HepG2 (cell line): ENCODE results near the gene FMNL1. TPM values are rescaled to one million over a fixed set of nuclear protein-coding genes. Genes with fewer than 3 reads are reported as not detected.

Experiments
- ARID2 ChIP-seq: sonication (generic); formaldehyde crosslinking; IDR thresholded peaks from 2 replicates; pipeline ENCODE4 v1.8.1; 2022; ENCODE audit warnings: mild to moderate bottlenecking, missing genetic modification reagents, borderline replicate concordance
- BORCS8-MEF2B ChIP-seq: sonication (generic); formaldehyde crosslinking; IDR thresholded peaks from 2 replicates; pipeline ENCODE4 v1.8.0; 2022; ENCODE audit warnings: mild to moderate bottlenecking, missing genetic modification reagents
- BRD4 ChIP-seq: sonication (generic); formaldehyde crosslinking; IDR thresholded peaks from 2 replicates; pipeline ENCODE4 v1.4.0; 2020; ENCODE audit warnings: missing genetic modification reagents
- HNF4A ChIP-seq: sonication (generic); formaldehyde crosslinking; IDR thresholded peaks from 2 replicates; pipeline ENCODE4 v1.4.0; 2020; ENCODE audit warnings: missing genetic modification reagents
- MATR3 ChIP-seq: sonication (generic); formaldehyde crosslinking; IDR thresholded peaks from 2 replicates; pipeline ENCODE4 v1.4.0; 2020; ENCODE audit warnings: missing genetic modification reagents
- MED13 ChIP-seq: sonication (generic); formaldehyde crosslinking; IDR thresholded peaks from 2 replicates; pipeline ENCODE4 v1.5.0; 2020; ENCODE audit warnings: missing genetic modification reagents
- MEIS1 ChIP-seq: sonication (generic); formaldehyde crosslinking; IDR thresholded peaks from 2 replicates; pipeline ENCODE4 v1.9.0; 2021; ENCODE audit warnings: mild to moderate bottlenecking, missing genetic modification reagents, moderate library complexity, borderline replicate concordance
- NFIB ChIP-seq: sonication (generic); formaldehyde crosslinking; IDR thresholded peaks from 2 replicates; pipeline ENCODE4 v1.9.0; 2021; ENCODE audit warnings: missing genetic modification reagents, mild to moderate bottlenecking, borderline replicate concordance
- NFKB2 ChIP-seq: sonication (generic); formaldehyde crosslinking; IDR thresholded peaks from 2 replicates; pipeline ENCODE4 v1.4.0; 2020; ENCODE audit warnings: missing genetic modification reagents, borderline replicate concordance
- RBM22 ChIP-seq: fragments of 200-400 bp; formaldehyde crosslinking; optimal IDR thresholded peaks from 2 replicates; pipeline ENCODE3; 2017; ENCODE audit warnings: mild to moderate bottlenecking, low read length, moderate library complexity
- RXRA ChIP-seq: sonication (generic); formaldehyde crosslinking; IDR thresholded peaks from 2 replicates; pipeline ENCODE4 v1.5.1; 2020; ENCODE audit warnings: missing genetic modification reagents
- ZKSCAN5 ChIP-seq: sonication (generic); formaldehyde crosslinking; IDR thresholded peaks from 2 replicates; pipeline ENCODE4 v1.5.1; 2020; ENCODE audit warnings: mild to moderate bottlenecking, missing genetic modification reagents
- ZNF205 ChIP-seq: IDR thresholded peaks from 2 replicates; pipeline ENCODE4 v1.6.1; 2018; ENCODE audit warnings: missing biosample characterization, missing genetic modification reagents
- ZNF230 ChIP-seq: sonication (generic); formaldehyde crosslinking; IDR thresholded peaks from 2 replicates; pipeline ENCODE4 v1.4.0; 2020; ENCODE audit warnings: mild to moderate bottlenecking, missing genetic modification reagents
- ZNF232 ChIP-seq: sonication (generic); formaldehyde crosslinking; IDR thresholded peaks from 2 replicates; pipeline ENCODE4 v1.4.0; 2020; ENCODE audit warnings: missing genetic modification reagents, borderline replicate concordance
- ZNF552 ChIP-seq: sonication (generic); formaldehyde crosslinking; IDR thresholded peaks from 2 replicates; pipeline ENCODE4 v1.9.0; 2022; ENCODE audit warnings: missing genetic modification reagents, mild to moderate bottlenecking, borderline replicate concordance
- ZNF564 ChIP-seq: sonication (generic); formaldehyde crosslinking; IDR thresholded peaks from 2 replicates; pipeline ENCODE4 v1.8.1; 2023; ENCODE audit warnings: mild to moderate bottlenecking, missing genetic modification reagents
- ZNF782 ChIP-seq: sonication (generic); formaldehyde crosslinking; IDR thresholded peaks from 2 replicates; pipeline ENCODE4 v1.4.0; 2020; ENCODE audit warnings: missing genetic modification reagents, mild to moderate bottlenecking, borderline replicate concordance
- polyA plus RNA-seq, 8 experiments: library from polyadenylated mRNA; depleted of rRNA in 3 of 8; stranded (reverse) in 7 of 8; unstranded in 1 of 8; fragments of >200 nt; fragmentation: Illumina TruSeq in 4 of 8; extraction: Trizol in 4 of 8; gene quantifications; 2 replicates each; pipeline versions ENCODE4 v1.2.1 to v1.2.3, GENCODE V29; 2011 to 2016; ENCODE audit warnings: low read depth in 4 of 8, missing spikeins in 1 of 8, mixed read lengths in 1 of 8; ENCODE audit not compliant: insufficient read depth in 1 of 8
- total RNA-seq, 5 experiments: library from RNA; depleted of rRNA; stranded (reverse); fragments of >200 nt; fragmentation: Illumina TruSeq; extraction: Trizol; gene quantifications; 2 replicates each; pipeline ENCODE4 v1.2.3, GENCODE V29; 2016; ENCODE audit warnings: low read depth in 1 of 5
- TF ChIP-seq, protein P1 (sequence below): sonication (generic); formaldehyde crosslinking; IDR thresholded peaks from 2 replicates; pipeline ENCODE4 v1.5.0; 2020; ENCODE audit warnings: mild to moderate bottlenecking, missing genetic modification reagents
- TF ChIP-seq, protein P2 (sequence below): sonication (generic); formaldehyde crosslinking; IDR thresholded peaks from 2 replicates; pipeline ENCODE4 v1.4.0; 2020; ENCODE audit warnings: missing genetic modification reagents, borderline replicate concordance
- TF ChIP-seq, protein P3 (sequence below): sonication (generic); formaldehyde crosslinking; IDR thresholded peaks from 2 replicates; pipeline ENCODE4 v1.5.1; 2020; ENCODE audit warnings: missing genetic modification reagents, mild to moderate bottlenecking, borderline replicate concordance
- TF ChIP-seq, protein P4 (sequence below): sonication (generic); formaldehyde crosslinking; IDR thresholded peaks from 2 replicates; pipeline ENCODE4 v1.5.0; 2020; ENCODE audit warnings: mild to moderate bottlenecking, missing genetic modification reagents

FMNL1 gene
- total and polyA plus RNA-seq, 2 of the 13 experiments (the other 11 are each of a cell fraction or from before 2014, with no cell fraction given), result 0.53 to 0.70 TPM

DNA sequence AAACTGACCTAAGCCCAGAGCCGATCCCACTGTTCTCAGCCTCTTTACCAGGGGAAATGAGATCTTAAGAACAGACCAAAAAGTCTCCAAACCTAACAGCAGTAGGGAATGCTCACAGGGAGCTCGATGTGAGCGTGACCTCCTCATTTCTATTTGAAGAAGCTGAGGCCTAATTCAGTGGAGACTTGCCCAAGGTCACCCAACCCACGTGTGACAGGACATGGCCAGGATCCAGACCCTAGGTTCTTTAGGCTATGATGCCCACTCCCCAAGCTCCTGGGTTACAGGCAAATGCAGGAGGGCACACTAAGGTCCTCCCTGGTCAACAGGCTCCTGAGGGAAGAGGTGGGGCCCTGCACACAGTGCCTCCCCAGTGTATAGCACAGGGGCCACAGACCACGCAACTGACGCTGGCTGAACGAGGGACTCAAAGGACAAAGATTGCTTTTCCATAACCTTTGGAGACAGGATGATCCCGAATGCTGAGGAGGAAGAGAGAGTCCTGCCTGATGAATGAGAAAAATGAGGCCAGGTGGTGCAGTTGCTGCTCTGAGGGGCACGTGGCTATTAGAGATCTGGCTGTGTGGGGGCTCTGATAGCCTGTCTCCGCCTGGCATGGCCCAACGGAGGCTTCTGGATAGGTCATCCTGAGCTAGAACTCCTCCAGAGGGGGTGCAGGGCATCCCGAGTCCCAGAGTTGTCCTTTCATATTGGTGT, 71.2 kb downstream of the FMNL1 start (continued):
- TF ChIP-seq HNF4A (0 out of 2 replicates have a peak, but pooled peaks have one; percentile 11), BRD4 (CRISPR knock-in tag) (0 out of 2 replicates have a peak, but pooled peaks have one; percentile 12), MED13 (CRISPR knock-in tag) (0 out of 2 replicates have a peak, but pooled peaks have one; percentile 45), NFIB (CRISPR knock-in tag) (no peak), ZNF782 (no peak), ZNF205 (CRISPR knock-in tag) (0 out of 2 replicates have a peak, but pooled peaks have one; percentile 4), ZNF232 (0 out of 2 replicates have a peak, but pooled peaks have one; percentile 30), ZKSCAN5 (CRISPR knock-in tag) (0 out of 2 replicates have a peak, but pooled peaks have one; percentile 27), ZNF230 (CRISPR knock-in tag) (no peak), RBM22 (no peak), ZNF552 (no peak), NFKB2 (CRISPR knock-in tag) (0 out of 2 replicates have a peak, but pooled peaks have one; percentile 40), MEIS1 (no peak), RXRA (CRISPR knock-in tag) (no peak; the same call in 1 of the 2 replicates), ZNF564 (CRISPR knock-in tag) (no peak), BORCS8-MEF2B (CRISPR knock-in tag) (no peak), ARID2 (CRISPR knock-in tag) (no peak), MATR3 (no peak)
- TF ChIP-seq, protein P1, sequence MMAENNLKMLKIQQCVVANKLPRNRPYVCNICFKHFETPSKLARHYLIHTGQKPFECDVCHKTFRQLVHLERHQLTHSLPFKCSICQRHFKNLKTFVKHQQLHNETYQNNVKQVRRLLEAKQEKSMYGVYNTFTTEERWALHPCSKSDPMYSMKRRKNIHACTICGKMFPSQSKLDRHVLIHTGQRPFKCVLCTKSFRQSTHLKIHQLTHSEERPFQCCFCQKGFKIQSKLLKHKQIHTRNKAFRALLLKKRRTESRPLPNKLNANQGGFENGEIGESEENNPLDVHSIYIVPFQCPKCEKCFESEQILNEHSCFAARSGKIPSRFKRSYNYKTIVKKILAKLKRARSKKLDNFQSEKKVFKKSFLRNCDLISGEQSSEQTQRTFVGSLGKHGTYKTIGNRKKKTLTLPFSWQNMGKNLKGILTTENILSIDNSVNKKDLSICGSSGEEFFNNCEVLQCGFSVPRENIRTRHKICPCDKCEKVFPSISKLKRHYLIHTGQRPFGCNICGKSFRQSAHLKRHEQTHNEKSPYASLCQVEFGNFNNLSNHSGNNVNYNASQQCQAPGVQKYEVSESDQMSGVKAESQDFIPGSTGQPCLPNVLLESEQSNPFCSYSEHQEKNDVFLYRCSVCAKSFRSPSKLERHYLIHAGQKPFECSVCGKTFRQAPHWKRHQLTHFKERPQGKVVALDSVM (CRISPR knock-in tag), result no peak
- TF ChIP-seq, protein P2, sequence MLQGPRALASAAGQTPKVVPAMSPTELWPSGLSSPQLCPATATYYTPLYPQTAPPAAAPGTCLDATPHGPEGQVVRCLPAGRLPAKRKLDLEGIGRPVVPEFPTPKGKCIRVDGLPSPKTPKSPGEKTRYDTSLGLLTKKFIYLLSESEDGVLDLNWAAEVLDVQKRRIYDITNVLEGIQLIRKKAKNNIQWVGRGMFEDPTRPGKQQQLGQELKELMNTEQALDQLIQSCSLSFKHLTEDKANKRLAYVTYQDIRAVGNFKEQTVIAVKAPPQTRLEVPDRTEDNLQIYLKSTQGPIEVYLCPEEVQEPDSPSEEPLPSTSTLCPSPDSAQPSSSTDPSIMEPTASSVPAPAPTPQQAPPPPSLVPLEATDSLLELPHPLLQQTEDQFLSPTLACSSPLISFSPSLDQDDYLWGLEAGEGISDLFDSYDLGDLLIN (CRISPR knock-in tag), result 0 out of 2 replicates have a peak, but pooled peaks have one; percentile 36
- TF ChIP-seq, protein P3, sequence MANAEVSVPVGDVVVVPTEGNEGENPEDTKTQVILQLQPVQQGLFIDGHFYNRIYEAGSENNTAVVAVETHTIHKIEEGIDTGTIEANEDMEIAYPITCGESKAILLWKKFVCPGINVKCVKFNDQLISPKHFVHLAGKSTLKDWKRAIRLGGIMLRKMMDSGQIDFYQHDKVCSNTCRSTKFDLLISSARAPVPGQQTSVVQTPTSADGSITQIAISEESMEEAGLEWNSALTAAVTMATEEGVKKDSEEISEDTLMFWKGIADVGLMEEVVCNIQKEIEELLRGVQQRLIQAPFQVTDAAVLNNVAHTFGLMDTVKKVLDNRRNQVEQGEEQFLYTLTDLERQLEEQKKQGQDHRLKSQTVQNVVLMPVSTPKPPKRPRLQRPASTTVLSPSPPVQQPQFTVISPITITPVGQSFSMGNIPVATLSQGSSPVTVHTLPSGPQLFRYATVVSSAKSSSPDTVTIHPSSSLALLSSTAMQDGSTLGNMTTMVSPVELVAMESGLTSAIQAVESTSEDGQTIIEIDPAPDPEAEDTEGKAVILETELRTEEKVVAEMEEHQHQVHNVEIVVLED (CRISPR knock-in tag), result no peak
- TF ChIP-seq, protein P4, sequence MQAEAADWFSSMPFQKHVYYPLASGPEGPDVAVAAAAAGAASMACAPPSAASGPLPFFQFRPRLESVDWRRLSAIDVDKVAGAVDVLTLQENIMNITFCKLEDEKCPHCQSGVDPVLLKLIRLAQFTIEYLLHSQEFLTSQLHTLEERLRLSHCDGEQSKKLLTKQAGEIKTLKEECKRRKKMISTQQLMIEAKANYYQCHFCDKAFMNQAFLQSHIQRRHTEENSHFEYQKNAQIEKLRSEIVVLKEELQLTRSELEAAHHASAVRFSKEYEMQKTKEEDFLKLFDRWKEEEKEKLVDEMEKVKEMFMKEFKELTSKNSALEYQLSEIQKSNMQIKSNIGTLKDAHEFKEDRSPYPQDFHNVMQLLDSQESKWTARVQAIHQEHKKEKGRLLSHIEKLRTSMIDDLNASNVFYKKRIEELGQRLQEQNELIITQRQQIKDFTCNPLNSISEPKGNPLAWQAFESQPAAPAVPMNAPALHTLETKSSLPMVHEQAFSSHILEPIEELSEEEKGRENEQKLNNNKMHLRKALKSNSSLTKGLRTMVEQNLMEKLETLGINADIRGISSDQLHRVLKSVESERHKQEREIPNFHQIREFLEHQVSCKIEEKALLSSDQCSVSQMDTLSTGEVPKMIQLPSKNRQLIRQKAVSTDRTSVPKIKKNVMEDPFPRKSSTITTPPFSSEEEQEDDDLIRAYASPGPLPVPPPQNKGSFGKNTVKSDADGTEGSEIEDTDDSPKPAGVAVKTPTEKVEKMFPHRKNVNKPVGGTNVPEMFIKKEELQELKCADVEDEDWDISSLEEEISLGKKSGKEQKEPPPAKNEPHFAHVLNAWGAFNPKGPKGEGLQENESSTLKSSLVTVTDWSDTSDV (CRISPR knock-in tag), result 0 out of 2 replicates have a peak, but pooled peaks have one; percentile 58
